Brain microvascular endothelial cell (primary cell): ENCODE measurements around the gene FNDC3B.
A peak's percentile ranks its signal among the peaks of the same experiment; 100 is the strongest.

Source experiments
- DNase-seq: peaks from one replicate; pipeline ENCODE4 v3.0.0-alpha.2; 2020
- H3K27ac ChIP-seq: fragments of 250-450 bp; sonication (Bioruptor Pico); 2 replicates; pipeline ENCODE4 v1.5.1; 2020; ENCODE audit warnings: mild to moderate bottlenecking, moderate library complexity
- H3K27me3 ChIP-seq: fragments of 250-450 bp; sonication (Bioruptor Pico); replicated peaks from 2 replicates; pipeline ENCODE4 v1.5.1; 2020; ENCODE audit warnings: mild to moderate bottlenecking
- H3K36me3 ChIP-seq: fragments of 250-450 bp; sonication (Bioruptor Pico); replicated peaks from 2 replicates; pipeline ENCODE4 v1.5.1; 2020; ENCODE audit warnings: mild to moderate bottlenecking
- H3K4me3 ChIP-seq: 2 replicates; pipeline ENCODE4 v1.5.1; 2011; ENCODE audit warnings: low read depth, mild to moderate bottlenecking, control low read depth, low read length, moderate library complexity
- CTCF ChIP-seq: IDR thresholded peaks from 2 replicates; pipeline ENCODE4 v1.5.1; 2011; ENCODE audit warnings: low read depth, mild to moderate bottlenecking, moderate library complexity, low read length, control low read depth, inconsistent platforms; ENCODE audit errors: missing control alignments
- in situ Hi-C: cut with HindIII; loops from 2 replicates; pipeline ENCODE4 v1.10.0; 2017; ENCODE audit warnings: low sequenced_read_pairs, low pct_ligation_motif_present

FNDC3B gene

GRCh38 chr3:172125963-172126457, 86.6 kb downstream of the FNDC3B start:
- peak; percentile 49 for DNase-seq
- H3K27ac ChIP-seq, result peak overlapping the region; percentile 1
- in situ Hi-C loops, result no loop called here
- no peaks in the 10 kb centered on the region for H3K27me3 ChIP-seq
- H3K36me3 ChIP-seq, result peaks cover 25% of the 10 kb centered on the region
- TF ChIP-seq CTCF, result no peak
- H3K4me3 ChIP-seq, result no peak overlapping the region

GRCh38 chr3:172126741-172127140, 87.4 kb downstream of the FNDC3B start:
- in situ Hi-C loops, result no loop called here
- TF ChIP-seq CTCF, result no peak
- no peaks in the 10 kb centered on the region for H3K27me3 ChIP-seq
- no peak for DNase-seq
- H3K36me3 ChIP-seq, result peaks cover 23% of the 10 kb centered on the region
- peak overlapping the region; percentile 1 for H3K27ac ChIP-seq
- H3K4me3 ChIP-seq, result no peak overlapping the region

- Histone ChIP-seq H3K36me3 (peaks cover 23% of the 10 kb centered on the region), H3K4me3 (no peak overlapping the region), H3K27me3 (no peaks in the 10 kb centered on the region), H3K27ac (peak overlapping the region; percentile 1)
- DNase-seq, result no peak
- in situ Hi-C loops, result no loop called here
- TF ChIP-seq CTCF, result no peak
Measured at GRCh38 chr3:172127141-172127540, 87.8 kb downstream of the FNDC3B start.

GRCh38 chr3:172127929-172128580, 88.7 kb downstream of the FNDC3B start:
- no peak for TF ChIP-seq CTCF
- H3K36me3 ChIP-seq, result peaks cover 18% of the 10 kb centered on the region
- H3K4me3 ChIP-seq, result no peak overlapping the region
- H3K27ac ChIP-seq, result peak overlapping the region; percentile 52
- in situ Hi-C loops, result no loop called here
- no peak for DNase-seq
- H3K27me3 ChIP-seq, result no peaks in the 10 kb centered on the region

- no peak for DNase-seq
- Histone ChIP-seq H3K27ac (peak overlapping the region; percentile 52), H3K36me3 (peaks cover 18% of the 10 kb centered on the region), H3K4me3 (no peak overlapping the region), H3K27me3 (no peaks in the 10 kb centered on the region)
- no peak for TF ChIP-seq CTCF
- in situ Hi-C loops, result no loop called here
Measured at GRCh38 chr3:172128858-172129257, 89.5 kb downstream of the FNDC3B start.

GRCh38 chr3:172129498-172129849, 90.1 kb downstream of the FNDC3B start:
- peak overlapping the region; percentile 52 for H3K27ac ChIP-seq
- H3K27me3 ChIP-seq, result no peaks in the 10 kb centered on the region
- H3K36me3 ChIP-seq, result peaks cover 11% of the 10 kb centered on the region
- in situ Hi-C loops, result no loop called here
- no peak overlapping the region for H3K4me3 ChIP-seq
- no peak for TF ChIP-seq CTCF
- no peak for DNase-seq
